Neuronal stem cell (in vitro differentiated cells): ENCODE measurements around the gene IL6R.

Experiments used
- DNase-seq: peaks from one replicate; pipeline ENCODE4 v3.0.0-alpha.2; 2013; ENCODE audit warnings: low spot score
- H2AFZ ChIP-seq: one replicate; pipeline ENCODE4 v1.6.1; 2013; ENCODE audit warnings: mild to moderate bottlenecking, low read length, inconsistent platforms
- H2AK5ac ChIP-seq: 2 replicates; pipeline ENCODE4 v1.6.1; 2013; ENCODE audit warnings: low read depth, mild to moderate bottlenecking, inconsistent platforms, low read length, moderate library complexity, mixed read lengths
- H2BK120ac ChIP-seq: 2 replicates; pipeline ENCODE4 v1.6.1; 2013; ENCODE audit warnings: low read depth, mild to moderate bottlenecking, inconsistent platforms, low read length, moderate library complexity, mixed read lengths
- H2BK12ac ChIP-seq: one replicate; pipeline ENCODE4 v1.6.1; 2013; ENCODE audit warnings: low read length, inconsistent platforms
- H2BK15ac ChIP-seq: 2 replicates; pipeline ENCODE4 v1.6.1; 2013; ENCODE audit warnings: mild to moderate bottlenecking, low read length, inconsistent platforms, mixed read lengths
- H2BK5ac ChIP-seq: one replicate; pipeline ENCODE4 v1.6.1; 2013; ENCODE audit warnings: inconsistent platforms, mild to moderate bottlenecking, low read length, moderate library complexity
- H3K14ac ChIP-seq: one replicate; pipeline ENCODE4 v1.6.1; 2013; ENCODE audit warnings: low read length, inconsistent platforms
- H3K18ac ChIP-seq: 2 replicates; pipeline ENCODE4 v1.6.1; 2013; ENCODE audit warnings: low read length, inconsistent platforms
- H3K23ac ChIP-seq: 2 replicates; pipeline ENCODE4 v1.6.1; 2013; ENCODE audit warnings: low read depth, mild to moderate bottlenecking, mixed read lengths, low read length, inconsistent platforms; ENCODE audit not compliant: poor library complexity
- H3K27ac ChIP-seq: replicated peaks from 3 replicates; pipeline ENCODE4 v1.5.1; 2013; ENCODE audit warnings: low read length, inconsistent platforms
- H3K27me3 ChIP-seq, 3 experiments: 2 replicates each; pipeline ENCODE4 v1.6.1; 2013; ENCODE audit warnings: low read length in 3 of 3, mild to moderate bottlenecking in 2 of 3, inconsistent platforms in 1 of 3, low read depth in 1 of 3, mixed read lengths in 1 of 3, moderate library complexity in 1 of 3; ENCODE audit not compliant: control insufficient read depth in 3 of 3, insufficient read depth in 3 of 3
- H3K36me3 ChIP-seq, 2 donors: replicated peaks in 1 of 2; 2 replicates each; pipeline ENCODE4 v1.6.1; 2013; ENCODE audit warnings: low read length in 2 of 2; ENCODE audit not compliant: control insufficient read depth in 2 of 2, insufficient read depth in 2 of 2
- H3K4ac ChIP-seq: 2 replicates; pipeline ENCODE4 v1.6.1; 2013; ENCODE audit warnings: inconsistent platforms, mild to moderate bottlenecking, low read length, moderate library complexity
- H3K4me1 ChIP-seq, 2 donors: 1 replicate in 1 of 2; 2 replicates in 1 of 2; pipeline ENCODE4 v1.6.1; 2013; ENCODE audit warnings: low read length in 2 of 2, low read depth in 1 of 2; ENCODE audit not compliant: control insufficient read depth in 2 of 2, insufficient read depth in 1 of 2
- H3K4me2 ChIP-seq: one replicate; pipeline ENCODE4 v1.6.1; 2013; ENCODE audit warnings: mild to moderate bottlenecking, low read length, inconsistent platforms; ENCODE audit not compliant: insufficient read depth, poor library complexity, severe bottlenecking
- H3K4me3 ChIP-seq, 2 donors: 2 replicates each; pipeline ENCODE4 v1.5.1; 2013; ENCODE audit warnings: low read length in 2 of 2, mild to moderate bottlenecking in 2 of 2, inconsistent platforms in 1 of 2, moderate library complexity in 1 of 2
- H3K79me1 ChIP-seq: one replicate; pipeline ENCODE4 v1.6.1; 2013; ENCODE audit warnings: low read depth, mild to moderate bottlenecking, inconsistent platforms, low read length, moderate library complexity
- H3K9ac ChIP-seq: one replicate; pipeline ENCODE4 v1.6.1; 2013; ENCODE audit warnings: mild to moderate bottlenecking, low read depth, low read length, inconsistent platforms; ENCODE audit not compliant: poor library complexity
- H3K9me3 ChIP-seq, 2 donors: replicated peaks in 1 of 2; 2 replicates each; pipeline versions ENCODE3 to v1.6.1; 2013; ENCODE audit warnings: low read length in 2 of 2, mild to moderate bottlenecking in 2 of 2, inconsistent platforms in 1 of 2, low read depth in 1 of 2, mixed read lengths in 1 of 2, moderate library complexity in 1 of 2; ENCODE audit not compliant: control insufficient read depth in 2 of 2, insufficient read depth in 1 of 2
- H4K8ac ChIP-seq: one replicate; pipeline ENCODE4 v1.6.1; 2013; ENCODE audit warnings: low read depth, mild to moderate bottlenecking, inconsistent platforms, low read length, moderate library complexity
- H4K91ac ChIP-seq: one replicate; pipeline ENCODE4 v1.6.1; 2013; ENCODE audit warnings: low read length, low read depth, mild to moderate bottlenecking, inconsistent platforms; ENCODE audit not compliant: poor library complexity
- WGBS, 2 donors: extraction: QIAGEN DNeasy Blood & Tissue Kit; methylation state at CpG; one replicate each; pipeline ENCODE4 v1.1.7; 2013; ENCODE audit warnings: missing lambda C conversion rate in 2 of 2, mixed read lengths in 1 of 2; ENCODE audit not compliant: insufficient read length in 2 of 2, insufficient replicate concordance in 1 of 2; ENCODE audit errors: extremely low coverage in 2 of 2; 5-methylcytosine and 5-hydroxymethylcytosine counted together

Gene IL6R

GRCh38 chr1:154479764-154480421 lies 74.8 kb downstream of the IL6R start:
- Histone ChIP-seq H3K9me3 (no peaks in the 10 kb centered on the region), H3K9ac (no peak overlapping the region), H3K18ac (no peak overlapping the region), H3K36me3 (no peaks in the 10 kb centered on the region), H3K4ac (no peak overlapping the region), H3K79me1 (no peaks in the 10 kb centered on the region), H2BK120ac (no peak overlapping the region), H2AFZ (peak overlapping the region; percentile 45), H3K14ac (no peak overlapping the region), H2BK15ac (no peak overlapping the region), H3K4me1 (peaks cover 6 to 9% of the 10 kb centered on the region in 2 donors), H3K27me3 (no peaks in the 10 kb centered on the region), H4K91ac (no peak overlapping the region), H2AK5ac (no peak overlapping the region), H2BK5ac (no peak overlapping the region), H3K27ac (no peak overlapping the region), H3K4me2 (no peak overlapping the region), H4K8ac (no peak overlapping the region), H2BK12ac (no peak overlapping the region), H3K23ac (no peak overlapping the region), H3K4me3 (no peak overlapping the region)
- peak; percentile 86 for DNase-seq
- WGBS, 2 donors: no CpG with 5 or more reads among the region's 9 CpGs

- peak; percentile 42 for DNase-seq
- H3K23ac ChIP-seq: no peak overlapping the region
- H3K27me3 ChIP-seq: no peaks in the 10 kb centered on the region
- H2AK5ac ChIP-seq: no peak overlapping the region
- H2AFZ ChIP-seq: no peak overlapping the region
- no peak overlapping the region for H3K18ac ChIP-seq
- no peak overlapping the region for H3K4me3 ChIP-seq
- no peak overlapping the region for H3K27ac ChIP-seq
- H3K9ac ChIP-seq: no peak overlapping the region
- no peak overlapping the region for H2BK5ac ChIP-seq
- H3K9me3 ChIP-seq: no peaks in the 10 kb centered on the region
- no peak overlapping the region for H3K14ac ChIP-seq
- H3K79me1 ChIP-seq: no peaks in the 10 kb centered on the region
- WGBS, 2 donors: no CpG with 5 or more reads among the region's 1 CpG
- no peak overlapping the region for H3K4me2 ChIP-seq
- H3K4me1 ChIP-seq: peaks cover 6 to 12% of the 10 kb centered on the region in 2 donors
- H2BK15ac ChIP-seq: no peak overlapping the region
- no peak overlapping the region for H2BK12ac ChIP-seq
- H4K8ac ChIP-seq: no peak overlapping the region
- no peaks in the 10 kb centered on the region for H3K36me3 ChIP-seq
- no peak overlapping the region for H4K91ac ChIP-seq
- no peak overlapping the region for H2BK120ac ChIP-seq
- H3K4ac ChIP-seq: no peak overlapping the region
Measured at GRCh38 chr1:154481053-154481452, 75.9 kb downstream of the IL6R start.

- no CpG with 5 or more reads among the region's 14 CpGs for WGBS, 2 donors
- Histone ChIP-seq H2BK5ac (no peak overlapping the region), H3K14ac (no peak overlapping the region)
Measured at GRCh38 chr1:154483941-154484803, 79.0 kb downstream of the IL6R start.

GRCh38 chr1:154485106-154485505 lies 80.0 kb downstream of the IL6R start:
- Histone ChIP-seq H3K4me1 (peaks cover 6 to 10% of the 10 kb centered on the region in 2 donors), H2AFZ (peak overlapping the region; percentile 43), H3K79me1 (no peaks in the 10 kb centered on the region), H2BK12ac (no peak overlapping the region), H2AK5ac (no peak overlapping the region), H2BK5ac (no peak overlapping the region), H3K9me3 (no peaks in the 10 kb centered on the region), H2BK120ac (no peak overlapping the region), H3K27ac (no peak overlapping the region), H3K36me3 (no peaks in the 10 kb centered on the region), H4K8ac (no peak overlapping the region), H3K4me3 (no peak overlapping the region), H2BK15ac (no peak overlapping the region), H3K9ac (no peak overlapping the region), H4K91ac (no peak overlapping the region), H3K4me2 (no peak overlapping the region), H3K4ac (no peak overlapping the region), H3K14ac (no peak overlapping the region), H3K18ac (no peak overlapping the region), H3K27me3 (peaks cover 0 to 8% (median 0%) of the 10 kb centered on the region in 3 experiments), H3K23ac (no peak overlapping the region)
- DNase-seq: no peak
- no CpG with 5 or more reads among the region's 5 CpGs for WGBS, 2 donors

More at GRCh38 chr1:154483941-154484803, 79.0 kb downstream of the IL6R start:
- Histone ChIP-seq H3K79me1 (no peaks in the 10 kb centered on the region), H2AK5ac (no peak overlapping the region), H3K27ac (no peak overlapping the region), H3K27me3 (peaks cover 0 to under 1% (median 0%) of the 10 kb centered on the region in 3 experiments), H3K18ac (no peak overlapping the region), H2AFZ (no peak overlapping the region), H4K8ac (no peak overlapping the region), H3K23ac (no peak overlapping the region), H3K4me1 (peaks cover 6 to 12% of the 10 kb centered on the region in 2 donors), H3K4me2 (no peak overlapping the region), H3K9me3 (no peaks in the 10 kb centered on the region), H3K4me3 (no peak overlapping the region), H2BK12ac (no peak overlapping the region), H3K4ac (no peak overlapping the region), H2BK120ac (no peak overlapping the region), H3K36me3 (no peaks in the 10 kb centered on the region), H4K91ac (no peak overlapping the region), H2BK15ac (no peak overlapping the region), H3K9ac (no peak overlapping the region)
- DNase-seq: no peak
